Thyroid gland (tissue), 4 donors: Measurements from ENCODE around the gene ADGRB3. TPM values are rescaled to one million over a fixed set of nuclear protein-coding genes. Genes with fewer than 3 reads are reported as not detected.
"Not testable (repeated sequence)": the region's sequence is repeated elsewhere in the genome, so short reads cannot be mapped to it uniquely, and the experiment has no call there.

Experiments
- DNase-seq, 2 donors: peaks; one replicate each; pipeline ENCODE4 v3.0.0-alpha.2; 2019
- H3K27ac ChIP-seq, 3 donors: fragments of 200-600 bp; sonication (generic); 1 replicate in 2 of 3; 2 replicates in 1 of 3; pipeline ENCODE4 v1.5.1; 2016 to 2019; ENCODE audit warnings: mild to moderate bottlenecking in 1 of 3, moderate library complexity in 1 of 3
- H3K27me3 ChIP-seq: fragments of 200-600 bp; sonication (generic); one replicate; pipeline ENCODE4 v1.5.1; 2019
- H3K36me3 ChIP-seq, 2 donors: fragments of 200-600 bp; sonication (generic); one replicate each; pipeline ENCODE4 v1.5.1; 2016 to 2019
- H3K4me1 ChIP-seq, 2 donors: fragments of 200-600 bp; sonication (generic); one replicate each; pipeline ENCODE4 v1.5.1; 2017 to 2019
- H3K4me3 ChIP-seq, 3 donors: fragments of 200-600 bp; sonication (generic); replicated peaks in 1 of 3; 1 replicate in 2 of 3; 2 replicates in 1 of 3; pipeline ENCODE4 v1.5.1; 2016; ENCODE audit warnings: mild to moderate bottlenecking in 1 of 3
- H3K9me3 ChIP-seq: fragments of 200-600 bp; sonication (generic); one replicate; pipeline ENCODE4 v1.5.1; 2017
- POLR2A ChIP-seq, 2 donors: fragments of 450-650 bp; IDR thresholded peaks; one replicate each; pipeline ENCODE4 v1.6.1; 2017; ENCODE audit warnings: antibody characterized with exemption in 2 of 2, mild to moderate bottlenecking in 2 of 2, moderate library complexity in 1 of 2
- WGBS, 2 donors: methylation state at CpG; one replicate each; pipeline ENCODE4 v1.1.5; 2017; 5-methylcytosine and 5-hydroxymethylcytosine counted together
- intact Hi-C: fragments of 100-400 bp; cut with DNase I; formaldehyde crosslinking; loops from one replicate; pipeline ENCODE4 v1.15.1; 2023
- total RNA-seq, 4 donors: library from RNA; depleted of rRNA; stranded (reverse); fragments of >200 nt; gene quantifications; one replicate each; pipeline ENCODE4 v1.2.3, GENCODE V29; 2016
- TF ChIP-seq, protein P1 (sequence below), 6 experiments: fragments of 200-600 bp in 3 of 6; fragments of 450-650 bp in 3 of 6; sonication (generic) in 3 of 6; IDR thresholded peaks; one replicate each; pipeline ENCODE4 v1.5.1; 2016 to 2019; ENCODE audit warnings: antibody characterized with exemption in 6 of 6, mild to moderate bottlenecking in 2 of 6, inconsistent platforms in 1 of 6, moderate library complexity in 1 of 6

The ADGRB3 gene
- total RNA-seq, 4 donors from 2014 or later: 0.45 to 3.0 (median 1.4) TPM

DNA sequence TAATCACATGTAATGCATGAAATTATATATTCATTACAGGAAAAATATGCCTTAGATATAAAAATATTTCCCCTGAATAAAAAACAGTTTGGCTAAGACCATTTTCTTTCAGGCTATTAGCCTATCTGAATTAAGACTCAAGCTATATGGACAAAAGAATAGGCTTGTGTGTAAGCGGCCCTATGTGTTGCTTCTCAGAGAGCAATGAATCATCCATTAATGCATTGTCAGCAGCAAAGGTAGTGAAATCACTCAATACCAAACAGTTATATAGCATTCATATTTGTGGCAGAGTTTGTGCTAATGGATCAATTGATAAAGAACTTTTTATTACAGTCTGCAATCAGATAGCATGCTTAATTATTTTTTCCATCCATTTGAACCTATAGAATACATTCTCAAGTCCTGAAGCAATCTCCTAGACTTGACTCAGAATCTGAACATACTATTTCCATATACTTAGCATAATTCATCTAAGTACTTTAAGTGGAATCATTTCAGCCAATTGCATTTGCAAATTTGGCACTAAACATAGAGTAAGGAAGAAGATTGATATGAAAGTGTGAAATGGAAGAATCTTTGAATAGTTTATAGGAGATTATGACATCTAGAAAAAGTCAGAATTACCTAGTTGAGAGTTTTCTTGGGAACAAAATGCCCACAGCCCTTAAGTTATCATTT, 112.2 kb downstream of the ADGRB3 start:
- H3K9me3 ChIP-seq: no peaks in the 10 kb centered on the region
- H3K4me1 ChIP-seq: no peaks in the 10 kb centered on the region
- H3K27ac ChIP-seq: no peak overlapping the region
- WGBS, 2 donors: 96 to 100% methylated on average over 1 of the region's 1 CpG
- H3K36me3 ChIP-seq: no peaks in the 10 kb centered on the region
- H3K27me3 ChIP-seq: no peaks in the 10 kb centered on the region
- no peak for DNase-seq
- intact Hi-C loops: no loop called here
- H3K4me3 ChIP-seq: no peak overlapping the region
- TF ChIP-seq, protein P1, sequence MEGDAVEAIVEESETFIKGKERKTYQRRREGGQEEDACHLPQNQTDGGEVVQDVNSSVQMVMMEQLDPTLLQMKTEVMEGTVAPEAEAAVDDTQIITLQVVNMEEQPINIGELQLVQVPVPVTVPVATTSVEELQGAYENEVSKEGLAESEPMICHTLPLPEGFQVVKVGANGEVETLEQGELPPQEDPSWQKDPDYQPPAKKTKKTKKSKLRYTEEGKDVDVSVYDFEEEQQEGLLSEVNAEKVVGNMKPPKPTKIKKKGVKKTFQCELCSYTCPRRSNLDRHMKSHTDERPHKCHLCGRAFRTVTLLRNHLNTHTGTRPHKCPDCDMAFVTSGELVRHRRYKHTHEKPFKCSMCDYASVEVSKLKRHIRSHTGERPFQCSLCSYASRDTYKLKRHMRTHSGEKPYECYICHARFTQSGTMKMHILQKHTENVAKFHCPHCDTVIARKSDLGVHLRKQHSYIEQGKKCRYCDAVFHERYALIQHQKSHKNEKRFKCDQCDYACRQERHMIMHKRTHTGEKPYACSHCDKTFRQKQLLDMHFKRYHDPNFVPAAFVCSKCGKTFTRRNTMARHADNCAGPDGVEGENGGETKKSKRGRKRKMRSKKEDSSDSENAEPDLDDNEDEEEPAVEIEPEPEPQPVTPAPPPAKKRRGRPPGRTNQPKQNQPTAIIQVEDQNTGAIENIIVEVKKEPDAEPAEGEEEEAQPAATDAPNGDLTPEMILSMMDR (IDR thresholded peaks at IDR 0.05): no peak
- TF ChIP-seq POLR2A (IDR thresholded peaks at IDR 0.05): no peak

DNA sequence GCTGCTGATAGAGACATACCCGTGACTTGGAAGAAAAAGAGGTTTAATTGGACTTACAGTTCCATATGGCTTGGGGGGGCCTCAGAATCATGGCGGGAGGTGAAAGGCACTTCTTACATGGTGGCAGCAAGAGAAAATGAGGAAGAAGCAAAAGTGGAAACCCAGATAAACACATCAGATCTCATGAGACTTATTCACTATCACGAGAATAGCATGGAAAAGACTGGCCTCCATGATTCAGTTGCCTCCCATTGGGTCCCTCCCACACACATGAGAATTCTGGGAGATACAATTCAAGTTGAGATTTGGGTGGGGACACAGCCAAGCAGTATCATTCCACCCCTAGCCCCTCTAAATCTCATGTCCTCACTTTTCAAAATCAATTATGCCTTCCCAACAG, 112.8 kb downstream of the ADGRB3 start:
- intact Hi-C loops, H3K27me3 ChIP-seq, H3K27ac ChIP-seq, DNase-seq, H3K36me3 ChIP-seq, H3K4me3 ChIP-seq, H3K4me1 ChIP-seq, H3K9me3 ChIP-seq: not testable (repeated sequence)
- WGBS, 2 donors: 95 to 96% methylated on average over 3 of the region's 3 CpGs

DNA sequence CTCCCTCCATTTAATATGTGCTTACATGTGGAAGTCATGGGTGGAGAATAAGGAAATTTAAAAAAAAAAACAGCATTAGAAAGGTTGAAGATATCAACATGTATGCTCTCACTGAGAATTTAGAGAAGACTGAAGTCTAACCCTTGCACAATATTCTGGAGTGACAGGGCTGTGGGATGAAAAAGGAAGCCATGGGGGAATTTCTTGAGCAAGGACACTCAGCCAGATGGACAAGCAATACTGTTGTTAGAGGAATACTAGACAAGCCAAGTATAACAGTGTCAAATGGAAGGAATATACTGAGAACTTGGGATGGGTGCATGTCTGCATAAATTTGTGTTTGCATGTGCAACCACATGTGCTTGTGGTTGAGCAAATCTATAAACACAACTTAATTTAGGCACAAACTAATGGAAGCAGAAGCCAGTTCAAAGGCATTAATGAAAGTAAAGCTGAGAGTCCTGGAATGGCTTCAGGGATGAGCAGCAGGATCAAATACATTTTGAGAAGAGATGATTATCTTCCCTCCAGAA, 119.7 kb downstream of the ADGRB3 start:
- Histone ChIP-seq H3K27ac (no peak overlapping the region), H3K27me3 (no peaks in the 10 kb centered on the region), H3K4me3 (no peak overlapping the region), H3K36me3 (no peaks in the 10 kb centered on the region), H3K9me3 (no peaks in the 10 kb centered on the region), H3K4me1 (no peaks in the 10 kb centered on the region)
- intact Hi-C loops: no loop called here
- DNase-seq: no peak
- TF ChIP-seq, protein P1 (IDR thresholded peaks at IDR 0.05): no peak
- no peak for TF ChIP-seq POLR2A (IDR thresholded peaks at IDR 0.05)

DNA sequence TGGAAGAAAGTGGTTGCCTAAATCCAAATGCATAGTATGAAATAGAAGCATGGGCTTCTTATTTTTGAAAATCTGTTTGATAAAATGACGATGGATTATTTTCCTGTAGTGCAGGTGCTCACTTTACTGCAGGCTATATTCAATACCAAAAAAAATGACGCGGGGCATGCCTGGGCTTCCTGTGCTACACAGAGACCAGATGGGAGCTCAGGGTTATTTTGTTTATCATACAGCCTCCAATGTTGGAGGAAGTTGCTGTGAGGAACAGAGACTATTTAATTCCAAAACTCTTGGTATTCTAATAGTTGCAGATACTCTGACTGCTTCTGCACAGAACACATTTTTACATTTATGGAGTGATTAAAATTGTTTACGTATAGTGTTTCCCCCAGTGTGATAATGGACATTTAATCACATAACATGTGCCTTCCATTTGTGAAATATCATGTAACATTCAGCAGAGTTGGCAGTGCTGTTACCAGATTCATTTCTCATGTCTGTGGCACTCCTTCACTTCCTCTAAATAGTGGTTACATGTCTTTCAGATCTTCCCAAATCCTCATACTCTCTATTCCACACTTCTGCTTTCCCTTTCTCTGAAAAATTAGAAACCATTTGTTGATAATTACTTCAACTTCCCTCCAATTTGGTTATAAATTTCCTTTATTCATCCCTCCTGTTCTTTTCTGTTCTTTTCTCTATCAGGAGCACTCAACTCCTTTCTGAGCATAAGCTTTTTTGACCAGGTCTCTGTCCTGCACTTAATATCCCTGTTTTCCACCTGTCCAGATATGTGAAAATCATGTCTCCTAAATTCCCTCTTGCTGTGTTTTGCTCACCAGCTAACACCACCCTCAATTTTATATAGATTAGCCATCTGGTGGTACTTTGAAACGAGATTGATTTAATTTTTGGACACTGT, 121.6 kb downstream of the ADGRB3 start:
- no peak for TF ChIP-seq POLR2A (IDR thresholded peaks at IDR 0.05)
- TF ChIP-seq, protein P1 (IDR thresholded peaks at IDR 0.05): no peak
- Histone ChIP-seq H3K4me3 (no peak overlapping the region), H3K36me3 (no peaks in the 10 kb centered on the region), H3K4me1 (no peaks in the 10 kb centered on the region), H3K9me3 (no peaks in the 10 kb centered on the region), H3K27me3 (no peaks in the 10 kb centered on the region), H3K27ac (no peak overlapping the region)
- DNase-seq: no peak
- intact Hi-C loops: no loop called here
- 70 to 81% methylated on average over 5 of the region's 5 CpGs for WGBS, 2 donors

DNA sequence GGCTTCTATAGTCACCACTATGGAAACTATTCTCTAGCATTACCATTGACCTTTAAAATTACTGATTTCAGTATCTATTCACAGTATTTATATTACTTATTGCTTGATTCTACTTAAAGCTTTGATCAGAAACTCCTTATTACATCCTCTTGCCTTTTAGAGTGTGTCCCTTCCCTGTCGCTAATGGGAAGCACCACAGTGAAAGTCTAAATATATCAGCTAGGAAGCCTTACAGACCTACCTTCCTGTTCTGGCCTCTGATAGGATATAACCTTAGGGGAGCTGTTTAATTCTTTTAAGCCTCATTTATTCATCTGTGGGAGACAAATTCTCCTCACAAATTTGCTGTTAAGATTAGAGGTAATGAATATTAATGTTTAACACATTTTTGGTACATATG, 122.7 kb downstream of the ADGRB3 start:
- Histone ChIP-seq H3K4me1 (no peaks in the 10 kb centered on the region), H3K9me3 (no peaks in the 10 kb centered on the region), H3K36me3 (no peaks in the 10 kb centered on the region), H3K27ac (no peak overlapping the region), H3K27me3 (no peaks in the 10 kb centered on the region), H3K4me3 (no peak overlapping the region)
- no peak for DNase-seq
- WGBS, 2 donors: 69 to 84% methylated on average over 1 of the region's 1 CpG
- intact Hi-C loops: no loop called here
- TF ChIP-seq, protein P1 (IDR thresholded peaks at IDR 0.05): no peak
- TF ChIP-seq POLR2A (IDR thresholded peaks at IDR 0.05): no peak
